ENCODE measurements around the gene SURF4. TPM values are rescaled to one million over a fixed set of nuclear protein-coding genes. Genes with fewer than 3 reads are reported as not detected.

SURF4 gene
- total RNA-seq, 1 experiment from 2014 or later: 417 TPM

- peaks cover 68% of the 10 kb centered on the region for H3K36me3 ChIP-seq
- H3K9me3 ChIP-seq: no peaks in the 10 kb centered on the region
- peak overlapping the region; percentile 97 for H3K4me3 ChIP-seq
- no peaks in the 10 kb centered on the region for H3K27me3 ChIP-seq
- no peak for DNase-seq
Measured at GRCh38 chr9:133349965-133350616, 25.8 kb downstream of the SURF4 start.

GRCh38 chr9:133348718-133349573 lies 26.9 kb downstream of the SURF4 start:
- Histone ChIP-seq H3K36me3 (peaks cover 77% of the 10 kb centered on the region), H3K9me3 (no peaks in the 10 kb centered on the region), H3K4me3 (peak overlapping the region; percentile 97), H3K27me3 (no peaks in the 10 kb centered on the region)
- DNase-seq: no peak

GRCh38 chr9:133347985-133348717 lies 27.7 kb downstream of the SURF4 start, which contains the start of the genes MED22 and RPL7A:
Gene MED22, minus strand, starts transcription at chr9:133348131. Its CDS starts 1,469 bp downstream, at chr9:133346662.
Gene RPL7A, plus strand, starts transcription at chr9:133348218. Its CDS starts 26 bp downstream, at chr9:133348244.
- peaks cover 84% of the 10 kb centered on the region for H3K36me3 ChIP-seq
- peak within 1 kb of the TSS; percentile 97 for H3K4me3 ChIP-seq

GRCh38 chr9:133347515-133347984 lies 28.3 kb downstream of the SURF4 start:
- Histone ChIP-seq H3K36me3 (peaks cover 86% of the 10 kb centered on the region), H3K4me3 (peak overlapping the region; percentile 97), H3K9me3 (no peaks in the 10 kb centered on the region), H3K27me3 (no peaks in the 10 kb centered on the region)
- DNase-seq: no peak

More at GRCh38 chr9:133347985-133348717, 27.7 kb downstream of the SURF4 start, which contains the start of the genes MED22 and RPL7A:
- peak; percentile 92 for DNase-seq
- H3K9me3 ChIP-seq: no peaks in the 10 kb centered on the region
- H3K27me3 ChIP-seq: no peaks in the 10 kb centered on the region

GRCh38 chr9:133346021-133346785 lies 29.7 kb downstream of the SURF4 start:
- no peak for DNase-seq
- Histone ChIP-seq H3K36me3 (peaks cover 84% of the 10 kb centered on the region), H3K27me3 (no peaks in the 10 kb centered on the region)

GRCh38 chr9:133345596-133345995 lies 30.3 kb downstream of the SURF4 start:
- H3K4me3 ChIP-seq: no peak overlapping the region
- H3K27me3 ChIP-seq: no peaks in the 10 kb centered on the region
- peaks cover 84% of the 10 kb centered on the region for H3K36me3 ChIP-seq
- DNase-seq: no peak
- no peaks in the 10 kb centered on the region for H3K9me3 ChIP-seq

More at GRCh38 chr9:133346021-133346785, 29.7 kb downstream of the SURF4 start:
- Histone ChIP-seq H3K9me3 (no peaks in the 10 kb centered on the region), H3K4me3 (peak overlapping the region; percentile 97)

GRCh38 chr9:133344979-133345378 lies 30.9 kb downstream of the SURF4 start:
- Histone ChIP-seq H3K27me3 (no peaks in the 10 kb centered on the region), H3K36me3 (peaks cover 81% of the 10 kb centered on the region), H3K4me3 (no peak overlapping the region), H3K9me3 (no peaks in the 10 kb centered on the region)
- no peak for DNase-seq

GRCh38 chr9:133344071-133344470 lies 31.8 kb downstream of the SURF4 start:
- Histone ChIP-seq H3K4me3 (no peak overlapping the region), H3K27me3 (no peaks in the 10 kb centered on the region), H3K9me3 (no peaks in the 10 kb centered on the region), H3K36me3 (peaks cover 77% of the 10 kb centered on the region)
- DNase-seq: no peak

GRCh38 chr9:133342570-133342969 lies 33.3 kb downstream of the SURF4 start:
- H3K27me3 ChIP-seq: no peaks in the 10 kb centered on the region
- H3K36me3 ChIP-seq: peaks cover 69% of the 10 kb centered on the region
- no peaks in the 10 kb centered on the region for H3K9me3 ChIP-seq
- no peak overlapping the region for H3K4me3 ChIP-seq
- DNase-seq: no peak

GRCh38 chr9:133342069-133342406 lies 33.8 kb downstream of the SURF4 start:
- Histone ChIP-seq H3K36me3 (peaks cover 69% of the 10 kb centered on the region), H3K9me3 (no peaks in the 10 kb centered on the region)
- no peak for DNase-seq

GRCh38 chr9:133341369-133342068 lies 34.3 kb downstream of the SURF4 start:
- Histone ChIP-seq H3K27me3 (no peaks in the 10 kb centered on the region), H3K36me3 (peaks cover 72% of the 10 kb centered on the region), H3K9me3 (no peaks in the 10 kb centered on the region), H3K4me3 (no peak overlapping the region)
- no peak for DNase-seq

More at GRCh38 chr9:133342069-133342406, 33.8 kb downstream of the SURF4 start:
- Histone ChIP-seq H3K4me3 (no peak overlapping the region), H3K27me3 (no peaks in the 10 kb centered on the region)

- DNase-seq: no peak
- Histone ChIP-seq H3K27me3 (no peaks in the 10 kb centered on the region), H3K4me3 (no peak overlapping the region), H3K36me3 (peaks cover 67% of the 10 kb centered on the region), H3K9me3 (no peaks in the 10 kb centered on the region)
Measured at GRCh38 chr9:133340916-133341315, 34.9 kb downstream of the SURF4 start.

- DNase-seq: no peak
- no peak overlapping the region for H3K4me3 ChIP-seq
- no peaks in the 10 kb centered on the region for H3K27me3 ChIP-seq
- peaks cover 61% of the 10 kb centered on the region for H3K36me3 ChIP-seq
- no peaks in the 10 kb centered on the region for H3K9me3 ChIP-seq
Measured at GRCh38 chr9:133340256-133340655, 35.6 kb downstream of the SURF4 start.

GRCh38 chr9:133339641-133340040 lies 36.2 kb downstream of the SURF4 start:
- no peak overlapping the region for H3K4me3 ChIP-seq
- no peaks in the 10 kb centered on the region for H3K27me3 ChIP-seq
- peaks cover 58% of the 10 kb centered on the region for H3K36me3 ChIP-seq
- no peak for DNase-seq
- no peaks in the 10 kb centered on the region for H3K9me3 ChIP-seq

- peak within 1 kb of the TSS; percentile 88 for H3K4me3 ChIP-seq
- DNase-seq: peak; percentile 96
- no peaks in the 10 kb centered on the region for H3K9me3 ChIP-seq
- H3K27me3 ChIP-seq: no peaks in the 10 kb centered on the region
- H3K36me3 ChIP-seq: peaks cover 55% of the 10 kb centered on the region
Measured at GRCh38 chr9:133335924-133336811, 39.7 kb downstream of the SURF4 start, which contains the start of gene SURF6. Gene SURF6, minus strand, starts transcription at chr9:133336188. Its CDS starts 56 bp downstream, at chr9:133336132.

Measured in MG63 (cell line).